ENCODE results near the gene GABARAP. TPM values are rescaled to one million over a fixed set of nuclear protein-coding genes. Genes with fewer than 3 reads are reported as not detected.

GABARAP gene
- total RNA-seq, 1 experiment from 2014 or later, result 188 TPM

GRCh38 chr17:7261379-7262191 lies 19.3 kb upstream of the GABARAP start:
- peaks cover 76% of the 10 kb centered on the region for H3K36me3 Mint-ChIP-seq (ENCODE audit: insufficient read depth, unreplicated experiment)
- no peaks in the 10 kb centered on the region for H3K9me3 Mint-ChIP-seq (ENCODE audit: low read depth, unreplicated experiment)
- peak; percentile 24 for DNase-seq
- intact Hi-C loops (cut with micrococcal nuclease; ENCODE audit: unreplicated experiment), result no loop called here
- CTCF ChIA-PET, result interaction anchor here (1.1 kb wide), 1 partner anchor 41 kb away, joined by 4 read pairs; no protein-coding TSS in a partner anchor
- no peak for TF ChIP-seq CTCF (IDR thresholded peaks at IDR 0.05; ENCODE audit: unreplicated experiment)
- BruUV-seq (replicated peaks), result TSS peak; percentile 44
- H3K27me3 Mint-ChIP-seq (ENCODE audit: unreplicated experiment), result no peaks in the 10 kb centered on the region
- H3K27ac Mint-ChIP-seq (ENCODE audit: unreplicated experiment), result peak overlapping the region; percentile 94
- peak overlapping the region; percentile 90 for H3K4me3 Mint-ChIP-seq (ENCODE audit: low read depth, unreplicated experiment)
- H3K4me1 Mint-ChIP-seq (ENCODE audit: low read depth, unreplicated experiment), result peaks cover 16% of the 10 kb centered on the region

GRCh38 chr17:7260651-7261378 lies 18.6 kb upstream of the GABARAP start:
- H3K27ac Mint-ChIP-seq (ENCODE audit: unreplicated experiment), result peak overlapping the region; percentile 90
- H3K36me3 Mint-ChIP-seq (ENCODE audit: insufficient read depth, unreplicated experiment), result peaks cover 83% of the 10 kb centered on the region
- DNase-seq, result peak; percentile 82
- H3K9me3 Mint-ChIP-seq (ENCODE audit: low read depth, unreplicated experiment), result no peaks in the 10 kb centered on the region
- peaks cover 13% of the 10 kb centered on the region for H3K4me1 Mint-ChIP-seq (ENCODE audit: low read depth, unreplicated experiment)
- H3K27me3 Mint-ChIP-seq (ENCODE audit: unreplicated experiment), result no peaks in the 10 kb centered on the region
- CTCF ChIA-PET, result interaction anchor here (1.1 kb wide), 1 partner anchor 40 kb away, joined by 4 read pairs; no protein-coding TSS in a partner anchor
- H3K4me3 Mint-ChIP-seq (ENCODE audit: low read depth, unreplicated experiment), result peak overlapping the region; percentile 90
- intact Hi-C loops (cut with micrococcal nuclease; ENCODE audit: unreplicated experiment), result no loop called here
- TF ChIP-seq CTCF (IDR thresholded peaks at IDR 0.05; ENCODE audit: unreplicated experiment), result no peak
- BruUV-seq (replicated peaks), result no TSS peak

GRCh38 chr17:7260151-7260550 lies 17.9 kb upstream of the GABARAP start:
- TF ChIP-seq CTCF (IDR thresholded peaks at IDR 0.05; ENCODE audit: unreplicated experiment), result no peak
- no TSS peak for BruUV-seq (replicated peaks)
- CTCF ChIA-PET, result no interaction called here
- Mint-ChIP-seq H3K36me3 (ENCODE audit: insufficient read depth, unreplicated experiment) (peaks cover 90% of the 10 kb centered on the region), H3K27me3 (ENCODE audit: unreplicated experiment) (no peaks in the 10 kb centered on the region), H3K4me3 (ENCODE audit: low read depth, unreplicated experiment) (peak overlapping the region; percentile 90), H3K9me3 (ENCODE audit: low read depth, unreplicated experiment) (no peaks in the 10 kb centered on the region), H3K27ac (ENCODE audit: unreplicated experiment) (peak overlapping the region; percentile 90), H3K4me1 (ENCODE audit: low read depth, unreplicated experiment) (peaks cover 13% of the 10 kb centered on the region)
- intact Hi-C loops (cut with micrococcal nuclease; ENCODE audit: unreplicated experiment), result no loop called here
- DNase-seq, result no peak

- no TSS peak for BruUV-seq (replicated peaks)
- TF ChIP-seq CTCF (IDR thresholded peaks at IDR 0.05; ENCODE audit: unreplicated experiment), result no peak
- peak overlapping the region; percentile 90 for H3K27ac Mint-ChIP-seq (ENCODE audit: unreplicated experiment)
- H3K4me3 Mint-ChIP-seq (ENCODE audit: low read depth, unreplicated experiment), result peak overlapping the region; percentile 90
- no peak for DNase-seq
- no peaks in the 10 kb centered on the region for H3K9me3 Mint-ChIP-seq (ENCODE audit: low read depth, unreplicated experiment)
- H3K27me3 Mint-ChIP-seq (ENCODE audit: unreplicated experiment), result no peaks in the 10 kb centered on the region
- intact Hi-C loops (cut with micrococcal nuclease; ENCODE audit: unreplicated experiment), result no loop called here
- H3K4me1 Mint-ChIP-seq (ENCODE audit: low read depth, unreplicated experiment), result peaks cover 13% of the 10 kb centered on the region
- peaks cover 96% of the 10 kb centered on the region for H3K36me3 Mint-ChIP-seq (ENCODE audit: insufficient read depth, unreplicated experiment)
- CTCF ChIA-PET, result no interaction called here
Measured at GRCh38 chr17:7259555-7259889, 17.3 kb upstream of the GABARAP start.

Data from Calu3 (cell line).